HL-60/S4 (cell line): ENCODE data around the gene SNU13.
"Not testable (repeated sequence)": the region's sequence is repeated elsewhere in the genome, so short reads cannot be mapped to it uniquely, and the experiment has no call there.

Experiments
- in situ Hi-C: fragments of 300-500 bp; cut with MboI; formaldehyde crosslinking; loops from 2 replicates; pipeline ENCODE4 v1.14.3; 2022; ENCODE audit warnings: low sequenced_read_pairs

SNU13 gene

DNA sequence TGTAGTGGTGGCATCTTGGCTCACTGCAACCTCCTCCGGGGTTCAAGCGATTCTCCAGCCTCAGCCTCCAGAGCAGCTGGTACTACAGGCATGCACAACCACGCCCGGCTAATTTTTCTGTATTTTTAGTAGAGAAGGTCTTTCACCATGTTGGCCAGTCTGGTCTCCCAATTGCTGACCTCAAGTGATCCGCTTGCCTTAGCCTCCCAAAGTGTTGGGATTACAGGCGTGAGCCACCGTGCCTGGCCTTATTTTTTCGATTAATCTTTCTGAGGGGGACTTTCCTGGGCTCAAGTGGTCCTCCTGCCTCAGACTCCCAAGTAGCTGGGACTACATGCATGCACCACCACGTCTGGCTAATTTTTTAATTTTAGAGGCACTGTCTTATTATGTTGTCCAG is 5.6 kb downstream of the SNU13 start:
- in situ Hi-C loops, result loop anchor here (25.0 kb wide), 1 partner anchor 779 kb away; no protein-coding TSS in a partner anchor

DNA sequence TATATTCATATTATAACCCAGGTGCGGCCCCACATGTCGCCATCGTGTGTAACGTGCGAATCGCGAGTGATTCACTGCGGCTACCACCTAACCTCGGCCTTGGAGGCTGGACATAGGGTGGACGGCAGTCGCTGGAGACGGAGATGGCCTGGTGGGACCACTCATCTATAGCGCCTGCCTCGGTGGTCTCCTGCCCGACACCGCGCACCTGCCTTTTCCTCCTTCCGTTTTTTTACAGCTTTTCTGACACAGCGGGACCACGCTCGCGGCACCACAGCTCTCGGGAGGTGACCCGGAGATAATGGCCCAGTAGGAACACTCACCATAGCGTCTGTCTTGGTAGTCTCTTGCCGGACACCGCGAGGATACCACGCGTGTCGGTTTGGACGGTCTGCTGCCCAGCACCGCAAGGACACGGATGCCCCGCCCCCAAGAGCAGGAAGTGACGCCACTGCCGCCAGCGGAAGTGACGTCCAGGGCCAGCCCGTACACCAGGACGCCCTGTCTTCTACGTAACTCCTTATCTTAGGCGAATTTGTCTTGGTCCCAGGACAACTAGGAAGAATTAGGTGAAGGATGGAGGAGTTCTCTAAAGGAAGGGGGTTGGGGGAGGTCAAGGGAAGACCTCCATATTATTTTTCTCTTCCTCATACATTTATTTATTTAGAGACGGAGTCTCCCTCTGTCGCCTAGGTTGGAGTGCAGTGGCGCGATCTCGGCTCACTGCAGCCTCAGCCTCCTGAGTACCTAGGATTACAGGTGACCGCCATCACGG is 6.4 kb downstream of the SNU13 start:
- in situ Hi-C loops, result loop anchor here (25.0 kb wide), 1 partner anchor 780 kb away; no protein-coding TSS in a partner anchor

- in situ Hi-C loops, result loop anchor here (25.0 kb wide), 1 partner anchor 781 kb away; no protein-coding TSS in a partner anchor
These were observed 7.1 kb downstream of the SNU13 start for GRCh38 chr22:41681616-41682015.

GRCh38 chr22:41676134-41676533 is 12.5 kb downstream of the SNU13 start:
- in situ Hi-C loops, result loop anchor here (25.0 kb wide), 1 partner anchor 786 kb away; no protein-coding TSS in a partner anchor

DNA sequence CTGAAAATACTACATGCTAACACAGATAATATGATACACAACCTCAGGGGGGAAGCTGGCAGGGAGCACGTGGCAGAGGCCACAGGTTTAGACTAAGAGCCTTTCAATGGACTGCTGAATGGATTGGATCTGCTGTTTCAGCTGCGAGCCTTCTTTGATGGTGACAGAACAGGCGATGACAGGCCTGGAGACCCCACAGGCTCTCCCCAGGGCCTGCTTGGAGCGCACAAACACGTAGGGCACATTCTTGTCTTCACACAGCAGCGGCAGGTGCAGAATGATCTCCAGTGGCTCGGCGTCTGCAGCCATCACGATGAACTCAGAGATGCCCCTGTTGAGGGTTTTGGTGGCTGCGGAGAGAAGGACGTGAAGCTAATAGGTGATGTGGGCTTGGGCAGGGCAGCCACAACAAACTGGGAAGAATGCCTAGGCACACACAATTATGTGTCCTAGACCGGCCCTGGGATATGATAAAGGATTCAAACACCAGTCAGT is 13.8 kb downstream of the SNU13 start:
- in situ Hi-C loops, result loop anchor here (25.0 kb wide), 1 partner anchor 787 kb away; no protein-coding TSS in a partner anchor

DNA sequence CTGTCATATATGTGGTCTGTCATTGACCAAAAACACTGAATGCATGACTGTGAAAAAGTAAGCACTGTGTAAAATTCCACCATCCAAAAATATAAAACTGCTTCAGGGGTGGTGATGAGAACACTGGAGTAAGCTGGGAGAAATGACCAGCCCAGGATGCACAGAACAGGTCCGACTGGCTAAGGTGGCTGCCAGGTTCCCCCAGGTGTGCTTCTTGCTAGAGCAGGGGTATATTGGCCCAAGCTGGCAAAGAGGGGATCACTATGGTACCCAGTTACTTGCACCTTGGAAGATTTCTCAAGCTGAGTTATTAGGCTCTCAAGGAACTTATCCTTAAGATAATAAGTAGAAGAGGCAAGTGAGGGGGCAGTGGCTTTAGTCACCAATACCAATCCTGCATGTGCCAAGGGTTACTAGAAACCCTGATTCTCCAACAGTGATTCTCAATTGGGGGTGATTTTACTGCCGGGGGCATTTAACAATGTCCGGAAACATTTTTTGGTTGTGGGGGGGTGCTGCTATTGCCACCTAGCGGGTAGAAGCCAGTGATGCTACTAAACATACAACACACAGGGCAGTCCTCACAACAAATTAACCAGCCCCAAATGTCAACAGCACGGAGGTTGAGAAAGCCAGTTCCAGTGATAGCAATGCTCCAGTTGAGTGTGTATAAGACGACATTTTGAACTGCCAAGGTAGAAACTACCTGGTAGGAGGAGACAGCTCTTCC is 15.7 kb downstream of the SNU13 start:
- in situ Hi-C loops, result no loop called here

DNA sequence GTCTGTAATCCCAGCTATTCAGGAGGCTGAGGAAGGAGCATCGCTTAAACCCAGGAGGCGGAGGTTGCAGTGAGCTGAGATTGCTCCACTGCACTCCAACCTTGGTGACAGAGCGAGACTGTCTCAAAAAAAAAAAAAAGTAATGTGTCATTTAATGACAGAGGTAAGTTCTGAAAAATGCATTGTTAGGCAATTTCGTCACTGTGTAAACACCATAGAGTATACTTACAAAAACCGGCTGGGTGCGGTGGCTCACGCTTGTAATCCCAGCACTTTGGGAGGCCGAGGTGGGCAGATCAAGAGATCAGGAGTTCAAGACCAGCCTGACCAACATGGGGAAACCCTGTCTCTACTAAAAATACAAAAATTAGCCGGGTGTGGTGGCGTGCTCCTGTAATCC is 16.6 kb downstream of the SNU13 start:
- in situ Hi-C loops, result not testable (repeated sequence)

- in situ Hi-C loops, result loop anchor here (10.0 kb wide), 1 partner anchor 276 kb away; the partner anchor contains the start of gene CENPM
These were observed 19.4 kb downstream of the SNU13 start for GRCh38 chr22:41668971-41669911.

GRCh38 chr22:41664951-41665350 is 23.7 kb downstream of the SNU13 start:
- in situ Hi-C loops, result loop anchor here (10.0 kb wide), 1 partner anchor 280 kb away; the partner anchor contains the start of gene CENPM

DNA sequence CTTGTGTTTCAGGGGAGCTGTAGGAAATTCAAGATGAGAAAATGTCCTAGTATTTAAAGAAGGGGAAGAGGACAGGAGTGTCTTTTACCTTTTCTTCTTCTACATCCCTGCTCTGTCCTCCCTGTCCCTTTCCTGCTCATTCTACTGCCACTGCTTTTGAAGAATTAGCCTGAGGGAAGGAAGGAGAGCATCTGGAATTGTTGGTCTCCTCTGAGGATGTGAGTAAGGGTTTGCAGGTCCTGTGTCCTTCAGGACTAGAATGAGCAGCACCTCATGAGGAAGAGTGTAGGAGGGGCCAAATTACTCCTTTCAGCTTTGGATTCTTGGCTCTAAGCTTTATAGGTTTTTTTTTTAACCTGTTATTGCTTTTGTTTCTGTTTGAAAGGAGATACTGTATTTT is 24.2 kb downstream of the SNU13 start:
- in situ Hi-C loops, result loop anchor here (10.0 kb wide), 1 partner anchor 280 kb away; the partner anchor contains the start of gene CENPM

DNA sequence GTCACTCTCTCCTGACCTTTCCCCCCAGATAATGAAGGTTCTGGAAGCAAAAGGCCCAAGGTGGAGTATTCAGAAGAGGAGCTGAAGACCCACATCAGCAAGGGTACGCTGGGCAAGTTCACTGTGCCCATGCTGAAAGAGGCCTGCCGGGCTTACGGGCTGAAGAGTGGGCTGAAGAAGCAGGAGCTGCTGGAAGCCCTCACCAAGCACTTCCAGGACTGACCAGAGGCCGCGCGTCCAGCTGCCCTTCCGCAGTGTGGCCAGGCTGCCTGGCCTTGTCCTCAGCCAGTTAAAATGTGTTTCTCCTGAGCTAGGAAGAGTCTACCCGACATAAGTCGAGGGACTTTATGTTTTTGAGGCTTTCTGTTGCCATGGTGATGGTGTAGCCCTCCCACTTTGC is 25.1 kb downstream of the SNU13 start:
- in situ Hi-C loops, result loop anchor here (10.0 kb wide), 1 partner anchor 281 kb away; the partner anchor contains the start of gene CENPM

DNA sequence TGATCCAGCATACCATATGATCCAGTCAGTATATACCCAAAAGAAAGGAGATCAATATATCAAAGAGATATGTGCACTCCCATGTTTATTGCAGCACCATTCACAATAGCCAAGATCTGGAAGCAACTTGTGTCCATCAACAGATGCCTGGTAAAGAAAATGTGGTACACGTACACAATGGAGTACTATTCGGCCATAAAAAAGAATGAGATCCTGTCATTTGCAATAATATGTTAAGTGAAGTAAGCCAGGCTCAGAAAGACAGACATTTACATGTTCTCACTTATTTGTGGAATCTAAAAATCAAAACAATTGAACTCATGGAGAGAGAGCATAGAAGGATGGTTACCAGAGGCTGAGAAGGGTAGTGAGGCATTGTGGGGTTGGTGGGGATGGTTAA is 27.0 kb downstream of the SNU13 start:
- in situ Hi-C loops, result loop anchor here (10.0 kb wide), 1 partner anchor 283 kb away; the partner anchor contains the start of gene CENPM

GRCh38 chr22:41661088-41661487 is 27.6 kb downstream of the SNU13 start:
- in situ Hi-C loops, result loop anchor here (10.0 kb wide), 1 partner anchor 284 kb away; the partner anchor contains the start of gene CENPM

- in situ Hi-C loops, result loop anchor here (10.0 kb wide), 1 partner anchor 284 kb away; the partner anchor contains the start of gene CENPM
These were observed 28.3 kb downstream of the SNU13 start for GRCh38 chr22:41660416-41660815.

GRCh38 chr22:41659941-41660340 is 28.7 kb downstream of the SNU13 start:
- in situ Hi-C loops, result loop anchor here (10.0 kb wide), 1 partner anchor 285 kb away; the partner anchor contains the start of gene CENPM

GRCh38 chr22:41658869-41659268 is 29.8 kb downstream of the SNU13 start:
- in situ Hi-C loops, result no loop called here

GRCh38 chr22:41657709-41658108 is 31.0 kb downstream of the SNU13 start:
- in situ Hi-C loops, result no loop called here

- in situ Hi-C loops, result no loop called here
These were observed 32.1 kb downstream of the SNU13 start for GRCh38 chr22:41656556-41656955.

DNA sequence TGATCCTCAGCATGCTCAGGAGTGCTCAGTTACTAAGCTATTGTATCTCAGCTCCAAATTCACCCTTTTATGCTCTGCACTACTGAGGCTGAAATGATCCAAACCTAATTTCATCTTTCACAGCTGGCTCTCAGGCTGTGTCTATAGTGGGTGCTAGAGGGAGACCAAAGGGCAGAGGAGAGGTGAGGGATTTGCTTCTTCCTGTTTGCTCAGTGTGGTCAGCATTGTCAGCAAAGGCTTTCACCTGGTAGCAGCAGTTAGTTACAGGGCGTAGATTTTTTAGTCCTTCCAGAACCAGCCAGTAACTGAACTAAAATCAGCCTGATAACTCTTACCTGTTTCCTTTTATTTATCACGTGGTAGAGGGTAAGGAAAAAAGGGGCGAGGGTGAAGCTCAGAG is 34.3 kb downstream of the SNU13 start:
- in situ Hi-C loops, result no loop called here

- in situ Hi-C loops, result no loop called here
These were observed 37.8 kb downstream of the SNU13 start for GRCh38 chr22:41650821-41651220.
